Islet precursor cell (in vitro differentiated cells): Measurements from ENCODE around the gene FHDC1.
"Not testable (repeated sequence)": the region's sequence is repeated elsewhere in the genome, so short reads cannot be mapped to it uniquely, and the experiment has no call there.

Experiments used
- DNase-seq: peaks from one replicate; pipeline ENCODE4 v3.0.0-alpha.2; 2018

FHDC1 gene

GRCh38 chr4:152935631-152936445 lies at the start of gene FHDC1:
FHDC1 (plus strand) TSS chr4:152936323; CDS start chr4:152943058, 6,735 bp downstream.
- DNase-seq = peak; percentile 95

- no peak for DNase-seq
Observed at GRCh38 chr4:152887981-152888380, 48.1 kb upstream of the FHDC1 start.

- DNase-seq = no peak
Observed at GRCh38 chr4:152892974-152893373, 43.1 kb upstream of the FHDC1 start.

GRCh38 chr4:152894673-152895072 lies 41.5 kb upstream of the FHDC1 start:
- no peak for DNase-seq

GRCh38 chr4:152896811-152897210 lies 39.3 kb upstream of the FHDC1 start:
- DNase-seq = no peak

GRCh38 chr4:152898133-152898532 lies 38.0 kb upstream of the FHDC1 start:
- DNase-seq = not testable (repeated sequence)

- DNase-seq = no peak
Observed at GRCh38 chr4:152898606-152899005, 37.5 kb upstream of the FHDC1 start.

- no peak for DNase-seq
Observed at GRCh38 chr4:152900395-152900794, 35.7 kb upstream of the FHDC1 start.

GRCh38 chr4:152901205-152901604 lies 34.9 kb upstream of the FHDC1 start:
- no peak for DNase-seq

GRCh38 chr4:152903658-152904057 lies 32.5 kb upstream of the FHDC1 start:
- DNase-seq = no peak

GRCh38 chr4:152909901-152910300 lies 26.2 kb upstream of the FHDC1 start:
- no peak for DNase-seq

- no peak for DNase-seq
Observed at GRCh38 chr4:152910521-152910920, 25.6 kb upstream of the FHDC1 start.

GRCh38 chr4:152917543-152918395 lies 18.4 kb upstream of the FHDC1 start:
- no peak for DNase-seq

GRCh38 chr4:152919826-152920225 lies 16.3 kb upstream of the FHDC1 start:
- DNase-seq = no peak

- DNase-seq = no peak
Observed at GRCh38 chr4:152920768-152921167, 15.4 kb upstream of the FHDC1 start.

- DNase-seq = no peak
Observed at GRCh38 chr4:152921284-152921683, 14.8 kb upstream of the FHDC1 start.

- DNase-seq = no peak
Observed at GRCh38 chr4:152925851-152926250, 10.3 kb upstream of the FHDC1 start.

GRCh38 chr4:152926959-152927358 lies 9.2 kb upstream of the FHDC1 start:
- DNase-seq = no peak

- DNase-seq = no peak
Observed at GRCh38 chr4:152927737-152928136, 8.4 kb upstream of the FHDC1 start.

- DNase-seq = no peak
Observed at GRCh38 chr4:152928286-152928685, 7.8 kb upstream of the FHDC1 start.

GRCh38 chr4:152929888-152930287 lies 6.2 kb upstream of the FHDC1 start:
- no peak for DNase-seq

GRCh38 chr4:152935143-152935542 lies 980 bp upstream of the FHDC1 start:
- DNase-seq = peak; percentile 81

- DNase-seq = peak; percentile 72
Observed at GRCh38 chr4:152936446-152937335, 568 bp downstream of the FHDC1 start.
